Stimulated activated CD4-positive, alpha-beta T cell treated with anti-CD3 and anti-CD28 coated beads, Interleukin-2, amount 100 ng/mL, for 24 hours (primary cell): ENCODE measurements around the gene WWC1.
A peak's percentile ranks its signal among the peaks of the same experiment; 100 is the strongest.

Source experiments
- DNase-seq, 2 donors: peaks; one replicate each; pipeline ENCODE4 v3.0.0-alpha.2; 2020

WWC1 gene

DNA sequence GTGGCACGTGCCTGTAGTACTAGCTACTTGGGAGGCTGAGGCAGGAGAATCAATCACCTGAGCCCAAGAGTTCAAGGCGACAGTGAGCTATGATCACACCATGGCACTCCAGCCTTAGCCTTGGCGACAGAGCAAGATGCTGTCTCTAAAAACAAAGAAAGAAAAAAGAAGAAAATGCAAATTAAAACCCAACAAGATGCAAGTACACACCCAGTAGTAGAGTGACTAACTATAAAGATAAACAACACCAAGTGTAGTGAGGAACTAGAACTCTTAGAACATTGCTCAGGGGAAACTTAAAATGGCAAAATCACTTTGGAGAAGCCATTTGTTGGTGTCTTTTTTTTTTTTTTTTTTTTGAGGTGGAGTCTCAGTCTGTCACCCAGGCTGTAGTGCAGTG is 160.1 kb downstream of the WWC1 start:
- no peak for DNase-seq

GRCh38 chr5:168455201-168455600 is 163.8 kb downstream of the WWC1 start:
- no peak for DNase-seq

GRCh38 chr5:168457542-168457941 is 166.1 kb downstream of the WWC1 start:
- DNase-seq = no peak

GRCh38 chr5:168460606-168461005 is 169.2 kb downstream of the WWC1 start:
- no peak for DNase-seq

DNA sequence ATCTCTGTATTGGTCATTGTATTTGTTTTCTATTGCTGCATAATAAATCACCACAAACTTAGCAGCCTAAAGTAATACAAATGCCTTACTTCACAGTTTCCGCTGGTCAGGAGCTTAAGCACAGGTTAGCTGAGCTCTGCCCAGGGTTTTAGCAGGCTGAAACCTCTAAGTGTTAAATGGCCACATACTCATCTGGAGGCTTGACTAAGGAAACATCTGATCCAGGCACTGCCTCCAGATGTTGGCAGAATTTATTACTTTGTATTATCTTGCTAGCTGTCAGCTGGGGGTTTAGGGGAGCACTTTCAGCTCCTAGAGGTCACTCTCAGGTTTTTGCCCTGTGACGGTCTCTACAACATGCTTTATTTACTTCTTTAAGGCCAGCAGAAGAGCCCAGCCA is 171.6 kb downstream of the WWC1 start:
- DNase-seq = no peak

- DNase-seq = no peak
These were observed 172.8 kb downstream of the WWC1 start for GRCh38 chr5:168464214-168464613.

DNA sequence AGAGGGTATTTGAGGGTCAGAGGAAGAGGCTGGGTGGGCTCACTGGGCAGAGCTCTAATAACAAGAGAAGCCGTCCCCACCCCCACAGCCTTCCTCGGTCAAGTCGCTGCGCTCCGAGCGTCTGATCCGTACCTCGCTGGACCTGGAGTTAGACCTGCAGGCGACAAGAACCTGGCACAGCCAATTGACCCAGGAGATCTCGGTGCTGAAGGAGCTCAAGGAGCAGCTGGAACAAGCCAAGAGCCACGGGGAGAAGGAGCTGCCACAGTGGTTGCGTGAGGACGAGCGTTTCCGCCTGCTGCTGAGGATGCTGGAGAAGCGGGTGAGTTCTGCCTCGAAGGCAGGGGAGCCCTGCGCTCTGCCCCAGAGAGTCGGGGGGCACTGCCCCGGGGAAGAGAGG is 173.2 kb downstream of the WWC1 start:
- DNase-seq = no peak

GRCh38 chr5:168467755-168468330 is 176.4 kb downstream of the WWC1 start:
- DNase-seq = no peak

- no peak for DNase-seq
These were observed 177.4 kb downstream of the WWC1 start for GRCh38 chr5:168468836-168469235.

GRCh38 chr5:168469816-168470215 is 178.4 kb downstream of the WWC1 start:
- DNase-seq = no peak

GRCh38 chr5:168471785-168472184 is 180.3 kb downstream of the WWC1 start:
- no peak for DNase-seq

GRCh38 chr5:168472329-168472728 is 180.9 kb downstream of the WWC1 start:
- no peak for DNase-seq

- no peak for DNase-seq
These were observed 182.9 kb downstream of the WWC1 start for GRCh38 chr5:168474319-168474718.

- DNase-seq = no peak
These were observed 185.6 kb downstream of the WWC1 start for GRCh38 chr5:168477060-168477459.

DNA sequence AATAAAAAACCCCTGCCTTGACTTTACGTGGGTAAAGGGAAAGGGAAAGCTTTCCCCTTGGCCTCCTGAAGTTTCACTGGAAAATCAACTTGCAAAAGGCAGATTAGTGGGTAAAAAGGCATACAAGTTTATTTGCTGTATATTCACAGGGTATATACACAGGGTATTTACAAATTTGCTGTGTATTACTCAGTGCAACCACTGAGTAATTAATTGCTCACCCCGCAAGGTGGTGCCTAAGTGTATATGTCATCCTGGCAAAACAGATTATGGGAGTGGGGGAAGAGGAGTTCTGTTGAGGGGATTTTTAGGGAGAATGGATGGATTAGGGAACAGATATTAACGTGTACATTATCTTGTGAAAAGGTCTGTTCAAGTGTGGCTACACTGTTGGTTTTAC is 187.7 kb downstream of the WWC1 start:
- no peak for DNase-seq

GRCh38 chr5:168480601-168481000 is 189.2 kb downstream of the WWC1 start:
- no peak for DNase-seq

- DNase-seq = no peak
These were observed 189.9 kb downstream of the WWC1 start for GRCh38 chr5:168481330-168481788.

GRCh38 chr5:168482361-168482760 is 190.9 kb downstream of the WWC1 start:
- no peak for DNase-seq

DNA sequence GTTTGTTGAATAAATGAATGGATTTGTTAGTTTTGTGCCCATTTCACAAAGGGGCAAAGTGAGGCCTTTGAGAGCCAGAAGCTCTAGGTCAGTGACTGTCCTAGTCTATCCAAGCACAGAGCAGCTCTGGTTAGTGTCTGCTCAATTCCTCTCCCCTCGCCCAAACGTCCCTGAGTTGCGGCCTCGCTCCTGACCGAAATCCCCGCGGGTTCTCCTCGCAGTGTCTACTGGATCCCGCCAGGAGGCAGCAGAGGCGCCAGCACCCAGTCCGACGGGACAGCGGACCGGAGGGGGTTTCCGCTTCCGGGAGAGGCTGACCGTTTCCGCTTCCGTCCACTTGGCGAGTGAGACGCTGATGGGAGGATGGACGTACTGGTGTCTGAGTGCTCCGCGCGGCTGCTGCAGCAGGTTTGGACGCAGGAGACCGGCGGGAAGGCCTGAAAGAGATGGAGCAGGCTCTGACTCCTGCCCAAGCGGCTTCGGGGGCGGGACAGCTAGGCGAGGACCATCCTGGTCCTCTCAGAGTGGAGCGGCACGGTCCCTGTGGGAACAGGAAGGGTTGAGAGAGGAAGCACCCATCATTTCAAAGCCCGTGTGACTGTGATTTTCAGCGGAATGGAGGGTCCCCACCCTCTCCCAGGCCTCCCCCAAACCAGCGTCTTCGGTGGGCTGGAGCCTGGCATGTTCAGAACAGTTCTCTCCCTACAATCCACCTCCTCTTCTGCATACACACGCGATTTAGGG is 194.9 kb downstream of the WWC1 start, which contains the start of gene RARS1:
RARS1 (plus strand) TSS at position 336 of the 744 bp plus-strand sequence; CDS start at position 364, 28 bp downstream.
- peak; percentile 92 to 93 for DNase-seq

GRCh38 chr5:168489059-168489458 is 197.6 kb downstream of the WWC1 start:
- DNase-seq = no peak

DNA sequence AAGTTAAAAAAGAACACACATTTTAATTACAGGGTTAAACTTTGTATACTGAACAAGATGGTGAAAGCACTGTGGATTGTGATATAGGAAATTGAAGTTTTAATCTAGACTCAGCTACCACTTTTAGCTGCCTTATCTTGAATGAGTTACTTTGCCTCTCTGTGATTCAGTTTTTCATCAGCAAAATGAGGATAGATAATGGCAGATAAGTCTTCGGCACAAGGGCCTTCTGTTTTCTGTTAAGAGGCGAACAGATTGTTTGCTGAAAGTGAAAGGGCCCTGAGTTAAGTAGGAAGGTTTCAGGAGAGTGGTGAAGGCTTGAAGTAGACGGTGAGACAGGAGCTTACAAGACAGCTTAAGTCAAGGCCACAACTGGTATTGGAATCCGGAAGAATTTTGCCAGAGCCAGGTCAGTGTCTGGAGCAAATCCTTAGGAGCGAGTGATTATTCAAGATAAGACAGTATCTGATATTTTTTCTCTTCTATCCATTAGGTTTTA is 202.7 kb downstream of the WWC1 start:
- DNase-seq = no peak

DNA sequence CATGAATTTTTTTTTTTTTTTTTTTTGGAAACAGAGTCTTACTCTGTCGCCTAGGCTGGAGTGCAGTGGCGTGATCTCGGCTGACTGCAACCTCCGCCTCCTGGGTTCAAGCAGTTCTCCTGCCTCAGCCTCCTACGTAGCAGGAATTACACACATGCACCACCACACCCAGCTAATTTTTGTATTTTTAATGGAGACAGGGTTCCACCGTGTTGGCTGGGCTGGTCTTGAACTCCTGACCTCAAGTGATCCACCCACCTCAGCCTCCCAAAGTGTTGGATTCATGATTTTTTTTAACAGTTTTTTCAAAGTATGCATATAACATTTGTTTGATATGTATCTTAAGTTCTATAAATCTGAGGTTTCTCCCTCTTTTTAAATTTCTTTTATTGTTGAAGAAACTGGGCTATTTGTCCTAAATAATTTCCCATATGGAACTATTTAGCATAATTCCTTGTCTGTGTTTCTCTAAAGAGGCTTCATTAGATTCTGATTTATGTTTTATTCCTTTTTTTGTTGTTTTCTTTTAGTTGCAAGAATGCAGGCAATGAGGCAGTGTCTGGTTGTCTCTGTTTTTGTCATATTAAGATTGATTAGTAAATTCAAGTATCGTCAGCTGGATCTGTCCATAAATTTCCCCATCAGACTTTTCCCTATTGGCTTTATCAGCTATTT is 211.3 kb downstream of the WWC1 start:
- DNase-seq = no peak

GRCh38 chr5:168513861-168514428 is 222.5 kb downstream of the WWC1 start:
- no peak for DNase-seq
